Activated naive CD8-positive, alpha-beta T cell treated with anti-CD3 and anti-CD28 coated beads, Interleukin-2, amount 50 U/mL, for 16 hours (primary cell): ENCODE measurements around the gene BRD8.
"Not testable (repeated sequence)": the region's sequence is repeated elsewhere in the genome, so short reads cannot be mapped to it uniquely, and the experiment has no call there.

ENCODE experiments used
- DNase-seq: peaks from one replicate; pipeline ENCODE4 v3.0.0-alpha.2; 2020; ENCODE audit warnings: low read depth, low spot score

BRD8 gene

GRCh38 chr5:138163721-138164120, 14.7 kb downstream of the BRD8 start:
- no peak for DNase-seq

- DNase-seq: no peak
Measured at GRCh38 chr5:138160706-138161105, 17.7 kb downstream of the BRD8 start.

GRCh38 chr5:138159666-138160065, 18.8 kb downstream of the BRD8 start:
- DNase-seq: no peak

- no peak for DNase-seq
Measured at GRCh38 chr5:138157626-138158025, 20.8 kb downstream of the BRD8 start.

GRCh38 chr5:138155977-138156376, 22.5 kb downstream of the BRD8 start:
- not testable (repeated sequence) for DNase-seq

- no peak for DNase-seq
Measured at GRCh38 chr5:138149530-138149929, 28.9 kb downstream of the BRD8 start.

GRCh38 chr5:138148811-138149210, 29.6 kb downstream of the BRD8 start:
- no peak for DNase-seq

- not testable (repeated sequence) for DNase-seq
Measured at GRCh38 chr5:138143578-138143977, 34.9 kb downstream of the BRD8 start.

- no peak for DNase-seq
Measured at GRCh38 chr5:138141734-138142133, 36.7 kb downstream of the BRD8 start.

- no peak for DNase-seq
Measured at GRCh38 chr5:138140268-138140667, 38.2 kb downstream of the BRD8 start.

- DNase-seq: no peak
Measured at GRCh38 chr5:138139781-138140090, 38.7 kb downstream of the BRD8 start.

- DNase-seq: no peak
Measured at GRCh38 chr5:138138949-138139780, 39.3 kb downstream of the BRD8 start, which contains the start of gene NME5. Gene NME5, minus strand, starts transcription at chr5:138139428. Its CDS starts 648 bp downstream, at chr5:138138780.

GRCh38 chr5:138132543-138132942, 45.9 kb downstream of the BRD8 start:
- DNase-seq: no peak

- no peak for DNase-seq
Measured at GRCh38 chr5:138129347-138129746, 49.1 kb downstream of the BRD8 start.

- DNase-seq: no peak
Measured at GRCh38 chr5:138128334-138128733, 50.1 kb downstream of the BRD8 start.

- no peak for DNase-seq
Measured at GRCh38 chr5:138115254-138115653, 63.2 kb downstream of the BRD8 start.

- no peak for DNase-seq
Measured at GRCh38 chr5:138111937-138112336, 66.5 kb downstream of the BRD8 start.

GRCh38 chr5:138111181-138111580, 67.2 kb downstream of the BRD8 start:
- DNase-seq: no peak

GRCh38 chr5:138110266-138110963, 68.0 kb downstream of the BRD8 start:
- no peak for DNase-seq

GRCh38 chr5:138109463-138110265, 68.8 kb downstream of the BRD8 start:
- DNase-seq: no peak

GRCh38 chr5:138107213-138107612, 71.2 kb downstream of the BRD8 start:
- DNase-seq: no peak

- DNase-seq: no peak
Measured at GRCh38 chr5:138105709-138106108, 72.7 kb downstream of the BRD8 start.
